M059J (cell line): ENCODE measurements around the gene ATP6V1A. TPM values are rescaled to one million over a fixed set of nuclear protein-coding genes. Genes with fewer than 3 reads are reported as not detected.
"Not testable (repeated sequence)": the region's sequence is repeated elsewhere in the genome, so short reads cannot be mapped to it uniquely, and the experiment has no call there.

ENCODE experiments used
- DNase-seq: peaks from one replicate; pipeline ENCODE4 v3.0.0-alpha.2; 2012; ENCODE audit warnings: low read depth
- total RNA-seq: library from RNA; depleted of rRNA; stranded (reverse); fragments of >200 nt; shearing (Covaris generic); gene quantifications from 2 replicates; pipeline ENCODE4 v1.2.3, GENCODE V29; 2014; rRNA removed

The ATP6V1A gene
- total RNA-seq, 1 experiment from 2014 or later = 115 TPM

GRCh38 chr3:113828600-113828999 is 81.8 kb downstream of the ATP6V1A start:
- DNase-seq = no peak

DNA sequence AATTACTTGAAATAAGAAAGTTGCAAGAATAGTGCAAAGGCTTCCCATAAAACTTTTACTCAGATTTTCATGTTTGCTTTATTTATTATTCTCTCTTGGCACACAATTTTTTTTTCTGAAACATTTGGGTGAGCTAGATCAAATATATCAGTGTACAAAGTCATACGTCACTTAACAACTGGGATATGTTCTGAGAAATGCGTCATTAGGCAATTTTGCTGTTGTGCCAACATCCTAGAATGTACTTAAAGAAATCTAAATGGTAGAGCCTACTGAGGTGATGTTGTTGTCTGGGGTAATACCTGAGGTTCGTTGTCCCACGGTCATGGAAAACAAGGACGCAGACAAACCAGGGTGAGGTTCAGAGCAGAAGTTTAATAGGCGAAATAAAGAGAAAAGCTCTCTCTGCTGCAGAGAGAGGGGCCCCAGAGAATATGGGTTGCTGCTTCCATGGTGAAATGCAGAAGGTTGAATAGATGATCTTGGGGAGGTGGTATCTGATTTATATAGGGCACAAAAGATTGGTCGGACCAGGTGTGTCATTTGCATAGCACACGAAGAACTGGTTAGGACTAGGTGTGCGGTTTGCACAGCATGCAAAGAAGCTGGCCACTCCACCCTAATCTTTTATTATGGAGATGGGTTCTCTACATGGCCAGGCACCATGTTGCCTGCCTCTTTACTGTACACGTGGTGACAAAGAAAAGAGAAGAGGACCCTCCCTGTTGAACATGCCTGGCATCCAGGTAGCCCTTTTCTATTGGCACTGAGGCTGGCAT is 82.9 kb downstream of the ATP6V1A start:
- no peak for DNase-seq

DNA sequence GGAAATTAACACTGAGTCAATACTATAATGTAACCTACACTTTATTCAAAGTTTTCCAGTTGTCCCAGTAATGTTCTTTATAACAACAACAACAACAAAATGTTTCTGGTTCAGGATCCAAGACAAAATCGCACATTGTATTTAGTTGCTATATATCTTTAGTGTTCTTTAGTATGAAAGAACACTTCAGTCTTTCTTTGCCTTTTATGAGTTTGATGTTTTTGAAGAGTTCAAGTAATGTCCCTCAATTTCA is 84.2 kb downstream of the ATP6V1A start:
- DNase-seq = no peak

- peak; percentile 18 for DNase-seq
Observed at GRCh38 chr3:113832477-113833164, 85.8 kb downstream of the ATP6V1A start.

DNA sequence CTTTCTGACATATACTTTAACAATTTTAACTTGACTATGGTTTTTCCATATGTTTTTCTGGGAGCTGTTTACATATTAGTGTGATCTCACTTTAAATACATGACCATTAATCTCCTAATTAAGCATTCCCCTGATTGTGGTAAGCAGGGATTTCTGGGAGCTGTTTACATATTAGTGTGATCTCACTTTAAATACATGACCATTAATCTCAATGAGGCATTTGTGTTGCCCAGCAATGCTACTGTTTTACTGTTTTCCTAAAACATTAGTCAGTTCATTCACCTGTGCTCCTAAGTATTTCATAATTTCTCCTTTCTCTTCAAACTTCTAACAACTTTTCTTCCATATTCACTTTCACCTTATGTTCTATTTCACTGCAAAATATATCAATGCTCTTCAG is 88.1 kb downstream of the ATP6V1A start:
- DNase-seq = peak; percentile 63

DNA sequence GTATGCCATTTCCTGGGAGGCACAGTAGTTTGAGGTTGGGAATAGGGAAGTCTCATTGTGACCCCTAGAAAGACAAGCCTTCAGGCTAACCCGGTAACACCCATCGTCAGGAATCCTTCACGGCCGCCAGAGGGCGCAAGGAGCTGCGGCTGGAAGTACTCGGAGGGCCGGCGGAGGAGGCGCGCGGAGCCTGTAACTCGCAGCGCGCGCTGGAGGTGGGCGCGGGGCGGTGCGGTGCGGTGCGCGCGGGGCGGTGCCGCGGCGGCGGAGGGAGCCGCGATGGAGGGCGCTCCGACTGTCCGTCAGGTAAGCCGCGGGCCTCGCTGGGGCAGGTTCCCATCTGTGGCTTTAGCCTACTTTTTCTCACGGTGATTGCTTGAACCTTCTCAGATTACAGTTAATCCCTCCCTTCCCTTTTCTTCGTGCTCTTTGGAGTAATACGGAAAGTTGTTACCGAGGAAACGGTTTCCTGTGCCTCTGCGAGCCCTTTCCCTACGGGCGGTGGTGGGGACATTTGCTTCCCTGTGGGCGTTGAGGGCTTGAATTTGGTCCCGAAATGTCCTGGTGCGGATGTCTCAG is 91.9 kb downstream of the ATP6V1A start, which contains the start of gene GRAMD1C:
TSS of gene GRAMD1C (plus strand) at position 158 of the 579 bp plus-strand sequence. CDS start at position 280, 122 bp downstream.
- peak; percentile 88 for DNase-seq

DNA sequence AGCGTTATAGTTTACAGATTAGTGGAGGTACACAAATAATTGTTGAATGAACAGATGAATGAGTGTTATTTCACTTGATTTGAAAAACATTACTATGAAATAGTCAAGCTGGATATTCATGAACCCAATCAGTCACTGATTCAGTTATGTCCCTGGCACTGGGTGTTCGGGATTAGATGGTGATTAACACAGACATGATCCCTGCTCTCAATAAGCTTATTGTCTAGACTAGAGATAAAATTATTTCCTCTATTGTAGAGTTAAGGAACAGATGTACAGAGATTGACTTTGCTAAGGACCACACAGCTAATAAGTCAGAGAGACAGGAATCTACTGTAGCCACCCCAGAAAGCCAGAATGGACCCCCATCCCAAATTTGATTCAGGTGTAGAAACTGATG is 92.7 kb downstream of the ATP6V1A start:
- no peak for DNase-seq

- DNase-seq = peak; percentile 72
Observed at GRCh38 chr3:113844622-113845222, 97.9 kb downstream of the ATP6V1A start.

GRCh38 chr3:113847247-113847646 is 100.4 kb downstream of the ATP6V1A start:
- no peak for DNase-seq

GRCh38 chr3:113847664-113848461 is 101.0 kb downstream of the ATP6V1A start:
- DNase-seq = no peak

- not testable (repeated sequence) for DNase-seq
Observed at GRCh38 chr3:113849071-113849470, 102.2 kb downstream of the ATP6V1A start.

DNA sequence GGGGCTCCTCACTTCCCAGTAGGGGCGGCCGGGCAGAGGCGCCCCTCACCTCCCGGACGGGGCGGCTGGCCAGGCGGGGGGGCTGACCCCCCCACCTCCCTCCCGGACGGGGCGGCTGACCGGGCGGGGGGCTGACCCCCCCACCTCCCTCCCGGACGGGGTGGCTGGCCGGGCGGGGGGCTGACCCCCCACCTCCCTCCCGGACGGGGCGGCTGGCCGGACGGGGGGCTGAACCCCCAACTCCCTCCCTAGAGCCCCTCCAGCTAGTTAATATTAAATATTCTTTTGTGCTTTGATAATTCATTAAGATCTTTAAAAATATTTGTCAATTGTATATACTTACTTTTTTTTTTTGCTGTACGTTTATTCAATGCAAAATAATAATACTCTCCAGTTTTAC is 103.0 kb downstream of the ATP6V1A start:
- not testable (repeated sequence) for DNase-seq

DNA sequence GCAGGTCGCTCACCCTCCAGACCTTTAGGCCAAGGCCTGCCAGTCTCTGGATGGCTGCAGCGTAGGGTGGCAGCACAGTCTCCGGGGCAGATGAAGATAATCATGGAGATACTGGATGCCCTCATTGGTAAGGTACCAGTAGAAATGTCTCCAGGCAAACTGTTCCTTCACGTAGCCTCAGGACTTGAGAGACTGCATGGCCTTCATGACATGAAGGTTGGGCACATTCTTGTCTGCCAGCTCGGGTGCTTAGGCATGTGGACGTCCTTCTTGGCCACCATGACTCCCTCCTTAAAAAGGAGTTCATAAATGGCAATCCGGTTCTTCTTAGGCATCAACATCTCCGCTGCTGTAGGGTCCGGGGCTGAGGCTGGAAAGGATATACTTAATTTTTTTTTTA is 103.6 kb downstream of the ATP6V1A start:
- not testable (repeated sequence) for DNase-seq

GRCh38 chr3:113852506-113852905 is 105.7 kb downstream of the ATP6V1A start:
- DNase-seq = no peak

Other genes starting within 250 kb of the ATP6V1A start
- 24.9 and 26.5 TPM in 2 replicates for gene SPICE1, start 231.9 kb upstream of the ATP6V1A start, total RNA-seq
- gene SIDT1, start 214.5 kb upstream of the ATP6V1A start, total RNA-seq = 0.17 TPM in 1 of 2 replicates, not detected in the other
- 9.9 and 13.8 TPM in 2 replicates for gene USF3, start 50.4 kb upstream of the ATP6V1A start, total RNA-seq
- gene NAA50, start 786 bp upstream of the ATP6V1A start, total RNA-seq = 218 and 303 TPM in 2 replicates
- gene GRAMD1C, start 91.8 kb downstream of the ATP6V1A start, total RNA-seq = 2.2 and 3.6 TPM in 2 replicates
- 9.3 and 10.9 TPM in 2 replicates for gene ZDHHC23, start 201.0 kb downstream of the ATP6V1A start, total RNA-seq